Gastroesophageal sphincter (tissue), 3 donors: Measurements from ENCODE around the gene MYT1.

Experiments
- EP300 ChIP-seq: sonication (generic); formaldehyde crosslinking; IDR thresholded peaks from one replicate; pipeline ENCODE4 v1.6.1; 2017; ENCODE audit warnings: antibody characterized with exemption, mild to moderate bottlenecking
- POLR2A ChIP-seq, 2 donors: fragments of 450-650 bp; IDR thresholded peaks; one replicate each; pipeline ENCODE4 v1.6.1; 2017; ENCODE audit warnings: antibody characterized with exemption in 2 of 2, mild to moderate bottlenecking in 2 of 2, moderate library complexity in 1 of 2
- POLR2AphosphoS5 ChIP-seq: sonication (generic); formaldehyde crosslinking; IDR thresholded peaks from one replicate; pipeline ENCODE4 v1.6.1; 2017; ENCODE audit warnings: antibody characterized with exemption
- TF ChIP-seq, protein P1 (sequence below), 4 experiments: fragments of 200-600 bp in 2 of 4; fragments of 450-650 bp in 2 of 4; sonication (generic) in 1 of 4; IDR thresholded peaks; one replicate each; pipeline ENCODE4 v1.5.1; 2017 to 2019; ENCODE audit warnings: antibody characterized with exemption in 4 of 4, mild to moderate bottlenecking in 2 of 4, moderate library complexity in 2 of 4

DNA sequence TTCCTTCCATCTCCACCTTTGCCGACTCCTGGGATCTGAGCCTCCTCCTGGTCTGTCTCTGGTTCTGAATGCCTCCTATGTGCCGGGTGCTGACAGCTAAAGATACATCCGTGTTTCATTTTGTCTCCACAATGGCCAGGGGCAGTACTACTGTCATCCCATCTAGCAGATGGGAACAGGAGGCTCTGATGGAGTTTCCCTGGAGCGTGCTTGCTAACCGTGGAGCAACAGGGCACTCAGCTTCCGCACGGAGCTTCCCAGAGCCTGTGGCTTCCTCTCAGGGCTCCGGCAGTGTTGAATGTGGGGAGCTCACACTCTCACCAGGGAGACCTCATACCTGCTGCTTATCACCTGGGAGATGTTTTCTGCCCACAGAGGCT, 45.0 kb upstream of the MYT1 start:
- TF ChIP-seq POLR2A (IDR thresholded peaks at IDR 0.05) (no peak), EP300 (no peak), POLR2AphosphoS5 (no peak)
- TF ChIP-seq, protein P1, sequence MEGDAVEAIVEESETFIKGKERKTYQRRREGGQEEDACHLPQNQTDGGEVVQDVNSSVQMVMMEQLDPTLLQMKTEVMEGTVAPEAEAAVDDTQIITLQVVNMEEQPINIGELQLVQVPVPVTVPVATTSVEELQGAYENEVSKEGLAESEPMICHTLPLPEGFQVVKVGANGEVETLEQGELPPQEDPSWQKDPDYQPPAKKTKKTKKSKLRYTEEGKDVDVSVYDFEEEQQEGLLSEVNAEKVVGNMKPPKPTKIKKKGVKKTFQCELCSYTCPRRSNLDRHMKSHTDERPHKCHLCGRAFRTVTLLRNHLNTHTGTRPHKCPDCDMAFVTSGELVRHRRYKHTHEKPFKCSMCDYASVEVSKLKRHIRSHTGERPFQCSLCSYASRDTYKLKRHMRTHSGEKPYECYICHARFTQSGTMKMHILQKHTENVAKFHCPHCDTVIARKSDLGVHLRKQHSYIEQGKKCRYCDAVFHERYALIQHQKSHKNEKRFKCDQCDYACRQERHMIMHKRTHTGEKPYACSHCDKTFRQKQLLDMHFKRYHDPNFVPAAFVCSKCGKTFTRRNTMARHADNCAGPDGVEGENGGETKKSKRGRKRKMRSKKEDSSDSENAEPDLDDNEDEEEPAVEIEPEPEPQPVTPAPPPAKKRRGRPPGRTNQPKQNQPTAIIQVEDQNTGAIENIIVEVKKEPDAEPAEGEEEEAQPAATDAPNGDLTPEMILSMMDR (IDR thresholded peaks at IDR 0.05), result no peak
